ENCODE measurements around the gene PNPLA8.
"Not testable (repeated sequence)": the region's sequence is repeated elsewhere in the genome, so short reads cannot be mapped to it uniquely, and the experiment has no call there.

Gene PNPLA8

DNA sequence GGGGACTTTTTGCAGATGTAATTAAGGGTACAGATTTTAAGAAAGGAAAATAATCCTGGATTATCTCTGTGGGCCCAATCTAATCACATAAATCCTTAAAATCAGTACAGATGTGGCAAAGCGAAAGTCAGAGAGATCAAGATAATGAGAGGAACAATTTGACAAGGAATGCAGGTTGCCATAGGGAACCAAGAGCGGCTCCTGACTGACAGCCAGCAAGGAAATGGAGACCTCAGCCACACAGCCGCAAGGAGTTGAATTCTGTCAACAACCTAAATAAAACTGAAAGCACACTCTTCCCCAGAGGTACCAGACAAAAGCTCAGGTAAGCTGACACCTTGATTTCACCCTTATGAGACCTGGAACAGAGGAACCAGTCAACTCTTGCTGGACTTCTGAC lies 3.4 kb upstream of the PNPLA8 start:
- DNase-seq: no peak

DNA sequence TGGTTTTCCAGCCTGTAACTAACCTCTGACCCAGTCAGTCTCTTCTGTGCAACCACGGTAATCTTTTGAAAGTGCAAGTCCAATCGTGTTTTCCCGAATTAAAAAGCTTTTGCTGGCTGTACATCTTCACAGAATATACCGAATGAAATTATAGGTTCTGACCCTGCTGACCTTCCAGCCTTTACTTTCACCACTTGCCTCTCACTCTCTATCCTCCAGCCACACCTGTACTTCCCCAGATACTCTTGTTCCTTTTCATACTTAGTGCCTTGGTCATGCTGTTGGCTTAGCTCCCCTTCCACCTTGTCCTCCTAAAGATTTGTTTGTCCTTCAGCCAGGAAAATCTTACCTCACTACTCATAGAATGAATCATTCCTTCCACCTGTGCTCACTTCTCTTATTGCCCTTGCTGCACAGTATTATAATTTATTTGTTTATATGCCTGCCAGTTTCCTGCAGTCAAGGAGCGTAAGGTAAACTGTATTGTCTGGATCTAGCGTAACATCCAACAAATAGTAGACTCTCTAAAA lies 2.3 kb upstream of the PNPLA8 start:
- DNase-seq: no peak

DNA sequence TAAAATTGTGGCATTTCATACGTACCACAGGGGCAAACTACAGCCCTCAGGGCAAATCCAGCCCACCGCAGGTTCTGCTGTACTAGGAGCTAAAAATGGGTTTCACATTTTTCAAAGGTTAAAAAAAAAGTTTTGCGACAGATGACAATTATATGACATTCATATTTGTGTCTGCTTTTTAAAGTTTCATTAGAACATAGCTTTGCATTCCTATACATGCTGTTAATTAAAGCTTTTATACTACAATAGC lies 758 bp upstream of the PNPLA8 start:
- DNase-seq: no peak

DNA sequence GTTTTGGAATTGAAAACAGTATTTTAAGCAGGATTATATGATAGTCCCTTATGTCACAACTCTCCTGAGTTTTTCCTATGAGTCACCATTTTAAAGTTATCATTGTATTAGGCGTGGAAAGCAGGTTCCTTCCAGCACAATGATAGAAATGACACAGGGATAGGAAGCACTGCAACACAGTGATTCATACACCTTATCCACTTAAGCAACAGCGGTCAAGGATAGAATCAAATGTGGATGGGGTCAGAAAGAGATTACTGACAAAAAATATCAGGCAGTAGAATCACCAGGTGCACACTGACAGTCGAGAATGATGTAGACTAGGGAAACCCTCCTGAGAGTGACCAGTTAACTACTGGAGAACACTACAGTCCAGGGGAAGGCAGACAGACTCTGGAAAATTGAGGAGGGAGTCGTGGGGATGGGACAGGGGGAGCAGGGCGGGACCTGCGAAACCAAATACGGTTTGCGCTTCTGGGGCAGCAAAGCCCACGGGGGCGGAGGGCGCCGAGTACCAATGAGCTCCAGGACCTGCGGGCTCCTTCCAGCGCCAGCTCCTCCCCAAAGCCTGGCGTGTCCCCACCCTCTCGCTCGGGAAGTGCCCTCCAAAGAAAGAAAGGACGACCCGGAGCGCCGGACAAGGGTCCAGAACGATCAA lies 479 bp downstream of the PNPLA8 start:
- DNase-seq: no peak

DNA sequence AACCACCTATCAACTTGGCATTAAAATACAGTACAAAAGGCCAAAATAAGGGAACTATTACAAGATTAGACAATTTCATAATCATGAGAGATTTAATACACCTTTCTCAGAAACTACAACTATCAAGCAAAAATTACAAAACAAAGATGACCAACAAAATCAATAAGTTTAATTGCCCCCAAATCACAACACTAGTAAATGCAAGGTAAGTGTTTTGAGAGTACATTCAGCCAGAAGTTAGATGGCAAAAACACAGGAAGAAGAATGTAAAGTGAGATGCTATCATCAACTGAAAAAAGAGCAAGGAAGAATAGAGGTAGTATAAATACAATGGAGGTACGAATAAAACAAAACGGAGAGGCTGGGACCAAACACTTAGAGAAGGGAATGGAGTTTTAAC lies 3.2 kb downstream of the PNPLA8 start:
- DNase-seq: no peak

DNA sequence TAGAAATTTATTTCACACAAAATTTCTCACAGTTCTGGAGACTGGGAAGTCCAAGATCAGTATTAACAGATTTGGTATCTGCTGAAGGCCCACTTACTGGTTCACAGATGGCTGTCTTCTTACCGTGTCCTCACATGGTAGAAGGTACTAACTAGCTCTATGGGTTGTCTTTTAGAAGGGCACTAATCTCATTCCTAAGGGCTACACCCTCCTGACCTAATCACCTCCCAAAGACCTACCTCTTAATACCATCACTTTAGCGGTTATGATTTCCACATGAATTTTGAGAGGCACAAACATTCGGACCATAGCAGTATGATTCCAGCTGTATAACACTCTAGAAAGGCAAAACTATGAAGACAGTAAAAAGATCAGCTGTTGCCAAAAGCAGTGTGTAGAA lies 8.0 kb downstream of the PNPLA8 start:
- DNase-seq: no peak

DNA sequence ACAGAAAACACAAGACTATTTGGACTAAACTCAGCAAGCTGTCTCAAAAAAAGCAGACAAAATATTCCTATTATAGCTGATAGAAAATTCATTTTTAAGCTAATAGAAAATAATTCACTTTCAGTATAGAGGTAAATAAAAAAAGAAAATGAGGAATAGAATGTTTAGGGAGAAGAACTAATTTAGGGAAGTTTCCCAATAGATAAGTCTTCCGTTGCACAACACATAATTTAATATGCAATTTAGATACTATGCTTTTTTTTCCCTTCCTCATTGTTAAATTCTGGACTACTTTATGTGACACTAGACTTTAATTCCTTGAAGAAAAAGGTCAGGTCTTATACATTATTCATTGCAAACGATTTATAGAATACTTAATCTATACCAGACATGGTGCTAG lies 10.3 kb downstream of the PNPLA8 start:
- DNase-seq: no peak

DNA sequence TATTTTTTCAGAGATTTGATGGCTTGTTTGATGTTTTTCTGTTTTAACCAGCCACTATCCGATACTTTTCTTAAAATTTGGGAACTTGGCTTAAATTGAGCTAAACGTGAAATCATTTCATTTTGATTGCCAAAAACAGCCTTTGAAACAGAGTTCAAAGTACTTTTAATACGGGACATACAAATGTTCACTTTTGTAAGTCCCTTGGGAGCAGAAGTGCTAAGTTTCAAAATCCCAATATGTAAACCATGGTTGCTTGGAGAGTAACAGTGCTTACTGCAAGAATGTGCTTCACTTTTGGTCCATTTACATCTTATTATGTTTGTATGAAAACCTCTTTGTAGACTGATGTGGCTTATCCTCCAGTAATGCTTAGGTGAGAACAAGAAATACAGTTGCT lies 10.9 kb downstream of the PNPLA8 start:
- DNase-seq: no peak

DNA sequence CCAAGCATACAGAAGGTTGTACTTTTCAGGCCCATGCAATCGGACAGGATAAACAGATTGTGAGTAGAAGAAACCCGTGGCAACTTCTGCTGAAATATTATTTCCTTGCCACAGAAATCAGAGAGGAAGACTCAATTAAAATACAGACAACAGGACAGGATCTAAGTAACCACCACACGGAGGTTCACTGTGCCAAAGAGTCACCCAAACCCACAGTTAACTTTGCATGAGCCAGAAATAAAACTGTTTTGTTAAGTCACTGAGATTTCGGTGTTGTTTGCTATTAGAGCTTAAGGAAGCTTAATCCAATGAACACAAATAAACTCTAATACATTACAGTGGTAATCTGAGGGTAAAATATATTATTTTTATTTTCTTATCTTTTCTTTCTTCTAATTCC lies 14.0 kb downstream of the PNPLA8 start:
- no peak for DNase-seq

DNA sequence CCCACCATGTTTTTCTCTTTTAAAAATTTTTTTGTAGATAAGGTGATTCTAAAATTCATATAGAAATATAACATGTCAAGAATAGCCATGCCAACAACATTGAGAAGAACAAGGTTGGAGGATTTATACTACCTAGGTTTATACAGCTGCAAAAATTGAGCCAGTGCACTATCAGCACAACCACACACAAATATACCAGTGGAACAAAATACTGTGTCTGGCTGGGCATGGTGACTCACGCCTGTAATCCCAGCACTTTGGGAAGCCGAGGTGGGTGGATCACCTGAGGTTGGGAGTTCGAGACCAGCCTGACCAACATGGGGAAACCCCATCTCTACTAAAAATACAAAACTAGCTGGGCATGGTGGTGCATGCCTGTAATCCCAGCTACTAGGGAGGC lies 21.4 kb downstream of the PNPLA8 start:
- DNase-seq: not testable (repeated sequence)

DNA sequence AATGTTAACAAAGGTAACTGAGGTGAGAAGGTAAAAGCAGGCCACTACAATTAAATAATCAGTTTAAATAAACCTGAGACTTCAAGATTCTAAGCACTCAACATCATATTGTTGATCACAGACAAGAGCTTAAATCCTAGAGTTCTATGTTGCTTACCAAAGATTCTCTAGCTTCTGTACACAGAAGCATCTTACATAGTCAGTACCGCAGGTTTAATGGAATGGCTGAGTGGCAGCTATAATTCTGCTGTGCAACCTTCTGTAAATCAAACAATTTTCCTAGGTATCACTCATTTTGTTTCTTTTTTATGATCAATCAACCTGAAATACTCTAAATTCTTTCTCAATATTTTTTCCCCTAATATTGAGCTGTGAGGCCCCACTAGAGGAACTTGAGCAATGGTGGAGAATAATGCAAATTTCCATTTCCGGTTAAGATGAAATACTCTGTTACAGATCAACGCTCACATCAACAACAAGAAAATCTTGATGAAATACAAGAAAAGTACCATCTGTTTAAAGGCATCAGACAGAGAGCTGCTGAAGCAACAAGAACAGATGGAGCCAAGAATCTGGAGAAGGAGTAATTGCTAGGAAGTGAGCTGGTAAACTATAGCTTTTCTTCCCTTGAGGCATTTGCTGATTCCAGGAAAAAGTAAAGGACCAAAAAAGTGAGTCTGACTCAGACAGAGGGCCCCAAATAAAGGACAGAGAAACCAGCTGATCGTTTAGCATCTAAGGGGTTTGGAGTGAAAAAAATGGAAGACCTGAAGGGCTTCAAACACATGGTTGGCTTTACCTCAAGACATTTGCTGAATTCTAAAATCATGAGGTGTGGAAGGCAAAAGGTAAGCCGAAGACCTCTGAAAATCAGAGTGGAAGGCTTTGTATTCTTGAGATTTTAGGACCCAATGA lies 22.6 kb downstream of the PNPLA8 start:
- DNase-seq: no peak

DNA sequence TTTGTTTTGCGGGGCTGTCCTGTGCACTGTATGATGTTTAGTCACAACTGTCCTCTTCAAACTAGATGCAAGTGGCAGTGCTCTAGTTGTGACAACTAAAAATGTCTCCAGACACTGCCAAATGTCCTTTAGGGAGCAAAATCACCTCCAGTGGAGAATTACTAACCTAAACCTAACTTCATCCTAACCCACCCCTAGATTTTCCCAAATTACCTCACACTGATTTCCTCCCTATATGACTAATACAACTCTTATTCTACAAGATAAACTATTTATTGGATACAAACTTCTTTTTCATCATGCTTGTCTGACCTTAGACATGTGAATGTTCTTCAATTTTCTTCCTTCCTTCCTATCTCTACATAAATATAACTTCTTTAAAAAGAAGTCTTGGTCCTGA lies 26.4 kb downstream of the PNPLA8 start:
- no peak for DNase-seq

DNA sequence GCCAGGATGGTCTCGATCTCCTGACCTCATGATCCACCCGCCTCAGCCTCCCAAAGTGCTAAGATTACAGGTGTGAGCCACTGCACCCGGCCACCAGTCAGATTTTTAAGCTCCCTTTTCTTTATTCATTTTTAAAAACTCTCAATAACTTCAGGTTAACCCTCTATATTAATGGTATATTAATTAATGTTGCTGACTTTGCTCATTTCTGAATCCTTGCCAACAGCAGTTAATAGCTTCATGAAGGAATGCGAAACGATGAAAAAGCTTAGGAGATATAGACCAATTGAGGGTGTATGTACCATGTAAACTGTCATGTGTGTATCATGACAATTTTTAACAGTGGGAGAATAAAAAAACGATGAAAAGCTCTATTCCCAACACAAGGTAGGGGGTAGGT lies 27.5 kb downstream of the PNPLA8 start:
- no peak for DNase-seq

DNA sequence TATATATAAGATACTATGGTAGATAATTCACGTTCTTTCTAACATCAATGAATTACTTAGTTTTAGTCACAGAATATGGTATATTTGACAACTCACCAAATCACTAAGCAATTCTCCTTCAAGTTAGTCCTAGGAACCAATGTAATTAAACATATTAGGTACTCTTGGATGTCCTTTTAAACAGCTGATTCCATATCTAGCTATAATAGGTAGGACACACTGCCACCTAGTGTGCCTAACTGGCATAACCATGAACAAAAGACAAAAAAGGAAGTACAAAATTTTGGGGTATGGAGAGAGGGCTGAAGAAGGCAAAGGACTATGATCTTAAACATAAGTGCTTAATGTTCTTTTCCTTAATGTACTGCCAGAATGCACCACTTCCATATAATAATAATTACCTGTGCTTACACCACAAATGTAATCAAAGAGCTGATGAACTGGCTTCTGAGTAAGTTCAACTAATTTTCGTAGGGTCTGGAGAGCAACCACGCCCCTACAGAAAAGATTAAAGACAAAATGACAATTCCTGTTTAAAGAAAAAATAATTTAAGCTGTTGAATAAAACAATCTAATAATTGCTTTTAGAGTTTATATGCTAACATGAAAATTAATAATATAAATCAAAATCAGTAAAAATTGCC lies 28.7 kb downstream of the PNPLA8 start:
- peak; percentile 65 for DNase-seq

DNA sequence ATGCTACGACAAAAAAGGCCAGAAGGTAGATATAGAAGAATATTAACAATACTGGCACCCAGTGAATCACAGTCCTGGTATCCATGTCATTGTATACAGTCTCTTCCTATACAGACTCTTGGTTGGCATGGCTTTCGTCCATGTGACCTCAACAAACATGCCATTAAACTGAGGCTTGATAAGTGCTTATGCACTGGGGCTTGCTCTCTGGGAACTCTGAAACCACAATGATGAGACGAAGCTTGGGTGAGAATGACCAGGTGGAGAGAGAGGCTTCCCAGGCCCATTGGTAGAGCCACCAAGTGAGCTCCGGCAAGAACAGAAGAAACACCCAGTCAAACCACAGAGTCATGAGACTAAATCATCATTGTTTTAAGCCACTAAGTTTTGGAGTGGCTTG lies 33.2 kb downstream of the PNPLA8 start:
- DNase-seq: no peak

DNA sequence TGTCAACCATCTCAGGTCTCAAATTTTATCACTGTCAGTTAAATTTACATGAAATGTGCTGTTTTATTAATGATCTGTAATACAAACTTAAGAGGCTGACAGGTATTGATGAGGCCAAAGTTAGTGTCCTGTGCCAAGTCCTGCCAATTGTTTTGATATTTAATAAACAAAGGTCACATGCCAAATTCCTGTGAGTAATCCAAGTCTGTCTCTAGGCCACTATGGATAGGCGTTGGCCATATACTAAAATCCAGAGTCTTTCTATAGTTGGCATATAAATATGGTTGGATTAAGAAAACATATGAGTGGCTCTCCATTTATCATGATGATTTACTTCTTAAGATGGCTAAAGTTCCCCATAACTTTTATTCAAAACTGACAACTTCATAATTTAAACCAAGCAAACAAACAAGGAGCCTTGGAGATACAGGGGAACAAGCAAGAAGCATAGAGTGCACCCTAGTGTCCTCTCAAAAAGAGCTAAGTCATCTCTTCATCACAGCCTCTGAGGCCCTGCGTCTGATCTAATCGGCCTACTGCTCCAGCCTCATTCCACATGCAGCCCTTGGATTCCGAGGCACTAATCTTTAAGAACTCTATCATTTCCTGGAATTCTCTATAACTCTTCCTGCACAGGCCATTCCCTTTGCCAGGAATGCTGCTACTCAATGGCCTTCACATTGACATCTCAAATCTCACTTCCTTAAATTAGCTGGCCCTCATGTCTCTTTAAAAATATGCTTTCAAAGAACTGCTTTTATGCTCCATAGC lies 37.0 kb downstream of the PNPLA8 start:
- no peak for DNase-seq

DNA sequence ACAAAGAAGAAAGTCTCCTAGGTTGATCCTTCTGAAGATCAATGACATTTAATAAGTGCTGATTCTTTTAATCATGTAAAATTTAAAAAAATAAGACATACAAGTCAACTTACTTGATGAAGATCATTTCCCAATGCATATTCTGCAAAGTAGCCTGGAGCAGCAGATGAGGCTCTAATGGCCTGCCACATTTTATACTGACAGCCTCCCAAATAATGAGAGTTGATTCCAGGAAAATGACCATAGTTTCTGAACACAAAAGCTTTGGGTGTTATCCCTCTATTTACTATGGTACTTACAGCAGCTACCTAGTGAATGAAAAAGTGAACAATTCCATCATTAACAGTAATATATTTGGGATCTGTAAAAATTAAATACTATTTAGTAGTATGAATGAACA lies 38.3 kb downstream of the PNPLA8 start:
- DNase-seq: no peak

DNA sequence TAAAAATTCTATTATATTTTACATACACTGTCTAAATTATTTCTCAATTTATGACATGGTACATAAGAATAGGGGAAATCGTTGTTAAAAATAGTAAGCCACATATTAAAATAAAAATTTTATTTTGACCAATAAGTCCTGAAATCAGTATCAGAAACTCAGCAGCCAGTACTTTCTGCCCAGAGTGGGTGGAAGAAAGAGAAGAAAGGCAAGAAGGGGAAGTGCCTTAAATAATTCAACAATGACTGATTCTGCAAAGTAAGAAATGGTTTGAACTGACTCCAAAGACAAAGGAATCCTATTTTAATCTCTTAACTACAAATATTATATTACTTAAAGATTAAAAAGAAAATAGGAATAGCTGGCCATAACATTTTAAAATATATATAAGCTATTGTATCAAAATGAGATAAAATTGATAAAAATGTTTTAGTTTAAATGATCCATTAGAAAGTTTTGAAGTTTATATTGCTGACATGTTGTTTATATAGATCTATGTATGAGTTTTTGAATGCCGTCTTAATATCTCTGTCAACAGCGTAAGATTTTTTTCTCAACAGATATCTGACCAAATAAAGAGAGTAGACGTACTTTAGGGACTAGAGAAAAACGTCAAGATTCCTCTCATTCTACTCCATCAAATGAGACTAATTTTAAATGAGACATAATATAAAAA lies 39.5 kb downstream of the PNPLA8 start:
- DNase-seq: no peak

DNA sequence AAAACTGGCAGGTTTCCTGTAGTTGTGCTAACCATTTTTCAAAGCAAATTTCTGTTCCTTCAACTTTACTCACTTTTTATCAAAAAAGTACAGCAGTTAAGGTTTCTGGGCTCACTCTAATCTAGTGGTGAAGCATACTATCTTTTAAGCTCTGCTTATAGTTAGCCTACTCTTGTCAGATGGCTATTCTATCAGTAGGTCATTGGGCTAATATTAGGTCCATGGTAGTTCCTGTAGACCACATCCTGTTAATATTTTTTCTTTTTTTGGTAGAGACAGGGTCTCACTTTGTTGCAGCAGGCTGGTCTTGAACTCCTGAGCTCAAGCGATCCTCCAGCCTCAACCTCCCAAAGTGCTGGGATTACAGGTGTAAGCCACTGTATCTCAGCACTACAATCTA lies 41.8 kb downstream of the PNPLA8 start:
- DNase-seq: no peak

DNA sequence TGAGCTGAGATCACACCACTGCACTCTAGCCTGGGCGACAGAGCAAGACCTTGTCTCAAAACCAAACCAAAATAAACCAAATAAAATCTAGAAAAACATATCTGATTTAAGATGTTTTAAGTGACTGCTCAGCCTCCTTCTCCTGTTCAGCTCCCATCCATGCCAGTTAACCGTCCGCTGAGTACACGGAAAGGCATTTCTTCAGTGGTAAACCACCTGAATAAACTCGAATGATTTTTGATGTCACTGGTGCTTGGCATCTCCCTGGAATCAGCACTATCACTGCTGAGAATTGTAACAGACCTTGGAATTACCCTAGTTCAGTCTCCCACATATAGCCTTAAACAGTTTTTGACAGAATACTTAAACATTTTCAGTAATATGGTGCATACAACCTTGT lies 45.6 kb downstream of the PNPLA8 start:
- no peak for DNase-seq

DNA sequence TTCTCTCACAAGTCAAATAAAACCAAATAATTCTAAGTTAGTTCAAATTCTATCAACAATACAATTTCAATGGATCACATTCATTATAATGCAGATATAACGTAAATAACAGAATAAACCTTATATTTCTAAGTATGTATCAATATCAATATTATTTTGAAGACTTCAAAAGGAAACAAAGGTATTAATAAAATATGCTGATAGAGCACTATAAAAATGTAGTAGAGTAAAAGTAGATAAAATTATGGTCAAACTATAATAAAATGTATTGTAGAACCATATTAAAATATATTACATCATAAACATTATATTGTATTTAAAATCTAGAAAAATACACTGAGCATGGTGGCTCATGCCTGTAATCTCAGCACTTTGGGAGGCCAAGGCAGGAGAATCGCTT lies 46.2 kb downstream of the PNPLA8 start:
- DNase-seq: no peak

DNA sequence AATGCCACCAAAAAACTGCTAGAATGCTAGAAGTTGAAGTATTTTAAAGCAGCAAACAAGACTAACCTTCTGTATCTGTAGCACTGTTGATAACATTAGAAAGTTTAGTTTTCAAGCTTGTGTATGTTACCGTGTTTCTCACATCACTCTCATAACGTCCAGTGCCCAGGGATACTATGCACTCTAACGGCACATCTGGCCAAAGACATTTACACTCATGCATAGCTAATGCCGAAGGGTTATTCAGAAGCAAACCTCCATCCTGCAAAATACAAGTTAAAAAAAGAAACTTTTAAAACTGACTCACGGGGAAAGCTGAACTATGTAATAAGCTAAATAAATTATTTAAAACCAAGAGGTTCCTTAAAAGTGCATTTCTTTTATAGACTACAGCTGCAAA lies 46.8 kb downstream of the PNPLA8 start:
- DNase-seq: no peak

DNA sequence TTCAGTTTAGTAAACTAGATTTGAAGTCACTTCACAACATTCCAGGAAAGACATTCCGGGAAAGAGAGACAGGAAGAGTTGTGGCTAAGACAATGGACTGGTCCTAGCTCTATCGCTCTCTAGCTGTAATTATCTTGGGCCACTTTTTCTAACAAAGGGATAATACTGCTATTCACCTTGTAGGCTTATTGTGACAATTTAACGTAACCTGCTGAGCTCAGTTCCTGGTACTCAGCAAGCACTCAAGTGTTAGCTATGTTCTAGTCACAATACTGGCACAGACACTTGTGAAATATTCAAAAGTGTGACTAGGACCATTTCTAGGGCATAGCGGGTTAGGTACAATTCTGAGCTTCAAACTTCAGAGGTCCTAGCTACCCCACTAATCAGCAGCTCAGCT lies 57.7 kb downstream of the PNPLA8 start:
- no peak for DNase-seq

All from CD4-positive, alpha-beta T cell treated with Interleukin-21 for 1 hour (primary cell).